GM20431 (cell line): ENCODE measurements around the gene GRIK4.

Experiments
- in situ Hi-C: fragments of 300-500 bp; cut with MseI, MboI; formaldehyde crosslinking; loops from one replicate; pipeline ENCODE4 v1.15.0; 2020; ENCODE audit warnings: low sequenced_read_pairs; ENCODE audit not compliant: unreplicated experiment

Gene GRIK4

GRCh38 chr11:120511116-120511819 is at the start of gene GRIK4:
GRIK4 (plus strand) TSS chr11:120511748; CDS start chr11:120660319, 148,571 bp downstream.
- in situ Hi-C loops, result loop anchor here (10.0 to 25.0 kb wide), 2 partner anchors 174 to 601 kb away; partner anchors contain the start of gene TECTA

- in situ Hi-C loops, result no loop called here
Measured at GRCh38 chr11:120462825-120463224, 48.7 kb upstream of the GRIK4 start.

- in situ Hi-C loops, result no loop called here
Measured at GRCh38 chr11:120465921-120466534, 45.5 kb upstream of the GRIK4 start.

GRCh38 chr11:120467627-120468026 is 43.9 kb upstream of the GRIK4 start:
- in situ Hi-C loops, result no loop called here

GRCh38 chr11:120471131-120471530 is 40.4 kb upstream of the GRIK4 start:
- in situ Hi-C loops, result no loop called here

- in situ Hi-C loops, result no loop called here
Measured at GRCh38 chr11:120471994-120472393, 39.6 kb upstream of the GRIK4 start.

GRCh38 chr11:120473503-120473902 is 38.0 kb upstream of the GRIK4 start:
- in situ Hi-C loops, result no loop called here

GRCh38 chr11:120482149-120482548 is 29.4 kb upstream of the GRIK4 start:
- in situ Hi-C loops, result no loop called here

- in situ Hi-C loops, result no loop called here
Measured at GRCh38 chr11:120484722-120485121, 26.8 kb upstream of the GRIK4 start.

- in situ Hi-C loops, result no loop called here
Measured at GRCh38 chr11:120486138-120486537, 25.4 kb upstream of the GRIK4 start.

- in situ Hi-C loops, result no loop called here
Measured at GRCh38 chr11:120489799-120490198, 21.7 kb upstream of the GRIK4 start.

GRCh38 chr11:120492486-120492885 is 19.1 kb upstream of the GRIK4 start:
- in situ Hi-C loops, result no loop called here

GRCh38 chr11:120494595-120494994 is 17.0 kb upstream of the GRIK4 start:
- in situ Hi-C loops, result no loop called here

GRCh38 chr11:120499088-120499487 is 12.5 kb upstream of the GRIK4 start:
- in situ Hi-C loops, result no loop called here

- in situ Hi-C loops, result loop anchor here (10.0 to 25.0 kb wide), 2 partner anchors 435 to 612 kb away; partner anchors contain the start of gene TECTA
Measured at GRCh38 chr11:120499859-120500258, 11.7 kb upstream of the GRIK4 start.

GRCh38 chr11:120500414-120501071 is 11.0 kb upstream of the GRIK4 start:
- in situ Hi-C loops, result loop anchor here (10.0 to 25.0 kb wide), 2 partner anchors 434 to 612 kb away; partner anchors contain the start of gene TECTA

- in situ Hi-C loops, result loop anchor here (10.0 to 25.0 kb wide), 2 partner anchors 433 to 611 kb away; partner anchors contain the start of gene TECTA
Measured at GRCh38 chr11:120501440-120501839, 10.1 kb upstream of the GRIK4 start.

GRCh38 chr11:120501976-120502755 is 9.4 kb upstream of the GRIK4 start:
- in situ Hi-C loops, result loop anchor here (10.0 to 25.0 kb wide), 2 partner anchors 433 to 610 kb away; partner anchors contain the start of gene TECTA

GRCh38 chr11:120503529-120503928 is 8.0 kb upstream of the GRIK4 start:
- in situ Hi-C loops, result loop anchor here (10.0 to 25.0 kb wide), 2 partner anchors 431 to 609 kb away; partner anchors contain the start of gene TECTA
